Esophagus muscularis mucosa (tissue), 4 donors: ENCODE results near the gene ZNF92. TPM values are rescaled to one million over a fixed set of nuclear protein-coding genes. Genes with fewer than 3 reads are reported as not detected.
"Not testable (repeated sequence)": the region's sequence is repeated elsewhere in the genome, so short reads cannot be mapped to it uniquely, and the experiment has no call there.

Experiments used
- DNase-seq: peaks from one replicate; pipeline ENCODE4 v3.0.0-alpha.2; 2017; ENCODE audit errors: extremely low spot score
- H3K27ac ChIP-seq, 4 donors: fragments of 200-600 bp; sonication (generic); replicated peaks in 1 of 4; 1 replicate in 3 of 4; 2 replicates in 1 of 4; pipeline ENCODE4 v1.5.1; 2016 to 2019; ENCODE audit warnings: mild to moderate bottlenecking in 1 of 4
- H3K27me3 ChIP-seq, 4 donors: fragments of 200-600 bp; sonication (generic); one replicate each; pipeline versions ENCODE4 v1.5.1 to v1.6.0; 2016 to 2019
- H3K36me3 ChIP-seq, 4 donors: fragments of 200-600 bp; sonication (generic); one replicate each; pipeline ENCODE4 v1.5.1; 2016 to 2019
- H3K4me1 ChIP-seq, 4 donors: fragments of 200-600 bp; sonication (generic); one replicate each; pipeline ENCODE4 v1.5.1; 2016 to 2019
- H3K4me3 ChIP-seq, 4 donors: fragments of 200-600 bp; sonication (generic); 1 replicate in 2 of 4; 2 replicates in 2 of 4; pipeline ENCODE4 v1.5.1; 2016 to 2019; ENCODE audit warnings: mild to moderate bottlenecking in 4 of 4, moderate library complexity in 1 of 4
- H3K9me3 ChIP-seq, 4 donors: fragments of 200-600 bp; sonication (generic); 1 replicate in 3 of 4; 2 replicates in 1 of 4; pipeline ENCODE4 v1.5.1; 2016 to 2019
- EP300 ChIP-seq: sonication (generic); formaldehyde crosslinking; IDR thresholded peaks from one replicate; pipeline ENCODE4 v1.6.1; 2017; ENCODE audit warnings: antibody characterized with exemption
- POLR2A ChIP-seq: fragments of 450-650 bp; IDR thresholded peaks from one replicate; pipeline ENCODE4 v1.6.1; 2017; ENCODE audit warnings: antibody characterized with exemption, moderate library complexity, mild to moderate bottlenecking, low read depth
- POLR2AphosphoS5 ChIP-seq, 2 donors: sonication (generic); formaldehyde crosslinking; IDR thresholded peaks; one replicate each; pipeline ENCODE4 v1.6.1; 2017; ENCODE audit warnings: antibody characterized with exemption in 2 of 2
- WGBS: methylation state at CpG from one replicate; pipeline ENCODE4 v1.1.5; 2018; 5-methylcytosine and 5-hydroxymethylcytosine counted together
- intact Hi-C: fragments of 100-400 bp; cut with DNase I; formaldehyde crosslinking; loops from one replicate; pipeline ENCODE4 v1.15.1; 2023
- total RNA-seq, 4 donors: library from RNA; depleted of rRNA; stranded (reverse); fragments of >200 nt; gene quantifications; one replicate each; pipeline versions ENCODE4 v1.1.0 to v1.2.1, GENCODE V29; 2016
- TF ChIP-seq, protein P1 (sequence below), 3 experiments: fragments of 200-600 bp in 2 of 3; fragments of 450-650 bp in 1 of 3; sonication (generic) in 2 of 3; IDR thresholded peaks; one replicate each; pipeline ENCODE4 v1.5.1; 2017 to 2019; ENCODE audit warnings: antibody characterized with exemption in 3 of 3, mild to moderate bottlenecking in 2 of 3, moderate library complexity in 1 of 3

ZNF92 gene
- total RNA-seq, 4 donors from 2014 or later = 3.2 to 5.1 (median 3.7) TPM

DNA sequence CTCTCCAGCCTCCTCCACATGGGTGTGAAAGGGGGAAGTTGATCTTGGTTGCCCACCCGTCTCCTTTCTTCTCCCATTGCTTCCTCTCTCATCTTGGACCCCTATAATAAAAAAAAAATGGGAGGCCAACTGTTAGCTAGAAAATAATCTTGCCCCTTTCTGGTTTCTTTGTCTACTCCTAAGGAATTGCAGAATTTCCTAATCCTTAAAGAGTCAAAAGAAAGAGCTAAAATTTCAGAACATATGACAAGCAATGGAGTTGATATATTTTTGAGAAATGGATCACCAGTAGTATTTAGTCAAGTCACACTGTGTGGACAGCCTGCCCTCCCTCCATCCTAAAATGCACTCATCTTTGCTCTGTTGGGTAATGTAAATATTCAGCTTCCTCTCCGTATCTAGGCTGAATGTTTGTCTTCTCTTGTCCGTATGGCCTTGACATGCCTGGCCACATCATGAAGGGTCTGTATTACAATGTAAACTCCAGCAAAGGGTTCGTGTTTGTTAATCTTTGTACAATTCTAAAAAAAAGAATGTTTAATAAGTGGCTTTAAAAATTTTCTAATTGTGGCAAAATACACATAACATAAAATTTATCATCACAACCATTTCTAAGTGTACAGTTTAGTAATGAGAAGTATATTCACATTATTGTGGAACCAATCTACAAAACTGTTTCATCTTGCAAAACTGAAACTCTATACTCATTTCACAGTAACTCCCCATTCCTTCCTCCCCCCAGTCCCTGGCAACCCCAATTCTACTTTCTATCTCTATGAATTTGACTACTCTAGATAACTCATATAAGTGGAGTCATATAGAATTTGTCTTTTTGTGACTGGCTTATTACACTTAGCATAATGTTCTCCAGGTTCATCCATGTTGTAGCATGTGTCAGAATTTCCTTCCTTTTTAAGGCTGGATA is 71.5 kb downstream of the ZNF92 start:
- WGBS = 63% methylated on average over 4 of the region's 4 CpGs
- DNase-seq = no peak
- no peak overlapping the region for H3K4me3 ChIP-seq
- intact Hi-C loops = no loop called here
- no peak overlapping the region for H3K27ac ChIP-seq
- TF ChIP-seq, protein P1, sequence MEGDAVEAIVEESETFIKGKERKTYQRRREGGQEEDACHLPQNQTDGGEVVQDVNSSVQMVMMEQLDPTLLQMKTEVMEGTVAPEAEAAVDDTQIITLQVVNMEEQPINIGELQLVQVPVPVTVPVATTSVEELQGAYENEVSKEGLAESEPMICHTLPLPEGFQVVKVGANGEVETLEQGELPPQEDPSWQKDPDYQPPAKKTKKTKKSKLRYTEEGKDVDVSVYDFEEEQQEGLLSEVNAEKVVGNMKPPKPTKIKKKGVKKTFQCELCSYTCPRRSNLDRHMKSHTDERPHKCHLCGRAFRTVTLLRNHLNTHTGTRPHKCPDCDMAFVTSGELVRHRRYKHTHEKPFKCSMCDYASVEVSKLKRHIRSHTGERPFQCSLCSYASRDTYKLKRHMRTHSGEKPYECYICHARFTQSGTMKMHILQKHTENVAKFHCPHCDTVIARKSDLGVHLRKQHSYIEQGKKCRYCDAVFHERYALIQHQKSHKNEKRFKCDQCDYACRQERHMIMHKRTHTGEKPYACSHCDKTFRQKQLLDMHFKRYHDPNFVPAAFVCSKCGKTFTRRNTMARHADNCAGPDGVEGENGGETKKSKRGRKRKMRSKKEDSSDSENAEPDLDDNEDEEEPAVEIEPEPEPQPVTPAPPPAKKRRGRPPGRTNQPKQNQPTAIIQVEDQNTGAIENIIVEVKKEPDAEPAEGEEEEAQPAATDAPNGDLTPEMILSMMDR (IDR thresholded peaks at IDR 0.05) = no peak
- TF ChIP-seq POLR2AphosphoS5 (IDR thresholded peaks at IDR 0.05) = no peak
- no peak for TF ChIP-seq POLR2A
- no peak for TF ChIP-seq EP300
- no peaks in the 10 kb centered on the region for H3K9me3 ChIP-seq
- no peaks in the 10 kb centered on the region for H3K27me3 ChIP-seq
- H3K36me3 ChIP-seq = no peaks in the 10 kb centered on the region
- peaks cover 0 to 11% (median 2%) of the 10 kb centered on the region in 4 donors for H3K4me1 ChIP-seq

DNA sequence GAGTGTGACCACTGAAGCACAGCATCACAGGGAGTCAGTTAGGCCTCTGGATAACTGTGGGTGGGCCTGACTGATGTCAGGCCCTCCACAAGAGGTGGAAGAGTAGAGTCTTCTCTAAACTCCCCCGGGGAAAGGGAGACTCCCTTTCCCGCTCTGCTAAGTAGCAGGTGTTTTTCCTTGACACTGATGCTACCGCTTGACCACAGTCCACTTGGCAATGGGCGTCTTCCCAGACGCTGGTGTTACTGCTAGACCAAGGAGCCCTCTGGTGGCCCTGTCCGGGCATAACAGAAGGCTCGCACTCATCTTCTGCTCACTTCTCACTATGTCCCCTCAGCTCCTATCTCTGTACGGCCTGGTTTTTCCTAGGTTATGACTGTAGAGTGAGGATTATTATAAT is 73.4 kb downstream of the ZNF92 start:
- H3K27me3 ChIP-seq, H3K9me3 ChIP-seq, intact Hi-C loops, DNase-seq, H3K27ac ChIP-seq, H3K36me3 ChIP-seq, H3K4me3 ChIP-seq: not testable (repeated sequence)
- peaks cover 0 to 11% (median 2%) of the 10 kb centered on the region in 4 donors for H3K4me1 ChIP-seq
- 85% methylated on average over 5 of the region's 8 CpGs for WGBS

DNA sequence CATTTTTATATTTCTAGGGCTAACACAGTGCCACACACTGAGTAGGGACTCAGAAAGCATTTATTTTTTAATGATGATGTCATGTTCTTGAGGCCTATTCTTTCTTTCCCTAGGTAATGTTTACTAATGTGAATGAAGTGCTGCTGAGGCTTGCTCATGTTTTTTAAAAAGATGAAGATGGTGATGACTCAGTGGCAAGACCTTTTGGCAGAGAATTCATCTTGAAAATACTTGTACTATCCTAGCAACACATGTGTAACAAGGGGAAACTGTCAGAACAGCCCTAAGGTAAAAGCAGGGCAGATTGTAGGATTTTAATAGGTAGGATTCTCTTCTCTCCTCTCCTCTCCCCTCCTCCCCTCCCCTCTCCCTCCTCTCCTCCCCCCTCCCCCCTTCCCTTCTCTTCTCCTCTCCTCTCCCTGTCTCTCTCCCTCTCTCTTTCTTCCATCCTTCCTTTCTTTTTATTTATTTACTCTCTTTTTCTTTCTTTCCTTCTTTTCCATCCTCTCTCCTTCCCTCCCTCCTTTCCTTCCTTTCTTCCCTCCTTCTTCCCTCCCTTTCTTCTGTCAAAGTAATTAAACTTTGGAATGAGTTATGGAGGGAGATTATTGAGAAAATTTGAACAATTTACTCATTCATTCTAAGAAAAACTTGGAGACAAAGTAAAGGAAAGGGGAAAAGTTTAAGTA is 75.3 kb downstream of the ZNF92 start:
- intact Hi-C loops = no loop called here

DNA sequence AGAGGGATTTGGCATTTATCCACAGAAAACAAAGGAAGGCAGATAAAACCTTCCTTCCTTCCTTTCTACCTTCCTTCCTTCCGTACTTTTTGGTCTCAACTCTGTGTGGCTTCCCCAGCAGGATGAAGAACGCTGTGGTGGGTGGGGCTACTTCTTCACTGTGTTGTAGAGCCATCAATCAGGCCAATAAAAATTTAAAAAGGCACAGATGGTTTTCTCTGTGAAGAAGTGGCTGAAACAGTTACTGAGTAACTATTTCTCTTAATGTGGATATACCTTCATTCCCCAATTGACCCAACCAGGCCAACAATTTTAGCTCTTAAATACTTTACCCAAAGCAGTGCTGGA is 75.8 kb downstream of the ZNF92 start:
- H3K27me3 ChIP-seq = no peaks in the 10 kb centered on the region
- 10% methylated on average over 2 of the region's 2 CpGs for WGBS
- H3K9me3 ChIP-seq = no peaks in the 10 kb centered on the region
- H3K36me3 ChIP-seq = no peaks in the 10 kb centered on the region
- no peak overlapping the region for H3K27ac ChIP-seq
- H3K4me3 ChIP-seq = no peak overlapping the region
- H3K4me1 ChIP-seq = peaks cover 0 to 11% (median 2%) of the 10 kb centered on the region in 4 donors
- intact Hi-C loops = no loop called here
- DNase-seq = no peak
- TF ChIP-seq POLR2AphosphoS5 (IDR thresholded peaks at IDR 0.05) = no peak
- no peak for TF ChIP-seq POLR2A
- TF ChIP-seq, protein P1 (IDR thresholded peaks at IDR 0.05) = no peak
- no peak for TF ChIP-seq EP300

More for the DNA sequence above, 75.3 kb downstream of the ZNF92 start:
- Histone ChIP-seq H3K9me3 (no peaks in the 10 kb centered on the region), H3K27me3 (no peaks in the 10 kb centered on the region), H3K36me3 (no peaks in the 10 kb centered on the region), H3K4me1 (peaks cover 0 to 11% (median 2%) of the 10 kb centered on the region in 4 donors), H3K27ac (no peak overlapping the region), H3K4me3 (no peak overlapping the region)
- TF ChIP-seq EP300 (no peak), POLR2AphosphoS5 (IDR thresholded peaks at IDR 0.05) (no peak), POLR2A (no peak)
- TF ChIP-seq, protein P1 (IDR thresholded peaks at IDR 0.05) = no peak
- DNase-seq = no peak
